Ishikawa (cell line): Measurements from ENCODE around the gene GCH1.

Source experiments
- CEBPB ChIP-seq: IDR thresholded peaks from 2 replicates; pipeline ENCODE4 v1.6.1; 2012
- CREB1 ChIP-seq: IDR thresholded peaks from 2 replicates; pipeline ENCODE4 v1.6.1; 2012; ENCODE audit warnings: low read depth
- EGR1 ChIP-seq: IDR thresholded peaks from 2 replicates; pipeline ENCODE4 v1.6.1; 2012
- EP300 ChIP-seq: IDR thresholded peaks from 2 replicates; pipeline ENCODE4 v1.6.1; 2012; ENCODE audit warnings: borderline replicate concordance
- FOXM1 ChIP-seq: IDR thresholded peaks from 2 replicates; pipeline ENCODE4 v1.6.1; 2012; ENCODE audit warnings: low read depth, borderline replicate concordance
- NFIC ChIP-seq: IDR thresholded peaks from 2 replicates; pipeline ENCODE4 v1.6.1; 2012
- RAD21 ChIP-seq: IDR thresholded peaks from 2 replicates; pipeline ENCODE4 v1.6.1; 2012; ENCODE audit warnings: low read depth
- TAF1 ChIP-seq: IDR thresholded peaks from 2 replicates; pipeline ENCODE4 v1.6.1; 2012; ENCODE audit warnings: low read depth, mild to moderate bottlenecking
- TCF12 ChIP-seq: IDR thresholded peaks from 2 replicates; pipeline ENCODE4 v1.6.1; 2012; ENCODE audit warnings: low read depth
- TEAD4 ChIP-seq: IDR thresholded peaks from 2 replicates; pipeline ENCODE4 v1.6.1; 2012
- USF1 ChIP-seq: IDR thresholded peaks from 2 replicates; pipeline ENCODE4 v1.6.1; 2012
- YY1 ChIP-seq: IDR thresholded peaks from 2 replicates; pipeline ENCODE4 v1.6.1; 2012; ENCODE audit warnings: low read depth
- ZBTB7A ChIP-seq: IDR thresholded peaks from 2 replicates; pipeline ENCODE4 v1.6.1; 2012; ENCODE audit warnings: low read depth
- TF ChIP-seq, protein P1 (sequence below): IDR thresholded peaks from 2 replicates; pipeline ENCODE4 v1.6.1; 2012
- TF ChIP-seq, protein P2 (sequence below): IDR thresholded peaks from 2 replicates; pipeline ENCODE4 v1.6.1; 2012; ENCODE audit warnings: low read depth, mild to moderate bottlenecking

GCH1 gene

GRCh38 chr14:54798465-54799124, 104.0 kb downstream of the GCH1 start:
- TF ChIP-seq YY1 (no peak), TAF1 (no peak), NFIC (no peak), EP300 (no peak), ZBTB7A (no peak), FOXM1 (no peak), RAD21 (no peak)
- TF ChIP-seq, protein P1, sequence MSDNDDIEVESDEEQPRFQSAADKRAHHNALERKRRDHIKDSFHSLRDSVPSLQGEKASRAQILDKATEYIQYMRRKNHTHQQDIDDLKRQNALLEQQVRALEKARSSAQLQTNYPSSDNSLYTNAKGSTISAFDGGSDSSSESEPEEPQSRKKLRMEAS: no peak
- TF ChIP-seq, protein P2, sequence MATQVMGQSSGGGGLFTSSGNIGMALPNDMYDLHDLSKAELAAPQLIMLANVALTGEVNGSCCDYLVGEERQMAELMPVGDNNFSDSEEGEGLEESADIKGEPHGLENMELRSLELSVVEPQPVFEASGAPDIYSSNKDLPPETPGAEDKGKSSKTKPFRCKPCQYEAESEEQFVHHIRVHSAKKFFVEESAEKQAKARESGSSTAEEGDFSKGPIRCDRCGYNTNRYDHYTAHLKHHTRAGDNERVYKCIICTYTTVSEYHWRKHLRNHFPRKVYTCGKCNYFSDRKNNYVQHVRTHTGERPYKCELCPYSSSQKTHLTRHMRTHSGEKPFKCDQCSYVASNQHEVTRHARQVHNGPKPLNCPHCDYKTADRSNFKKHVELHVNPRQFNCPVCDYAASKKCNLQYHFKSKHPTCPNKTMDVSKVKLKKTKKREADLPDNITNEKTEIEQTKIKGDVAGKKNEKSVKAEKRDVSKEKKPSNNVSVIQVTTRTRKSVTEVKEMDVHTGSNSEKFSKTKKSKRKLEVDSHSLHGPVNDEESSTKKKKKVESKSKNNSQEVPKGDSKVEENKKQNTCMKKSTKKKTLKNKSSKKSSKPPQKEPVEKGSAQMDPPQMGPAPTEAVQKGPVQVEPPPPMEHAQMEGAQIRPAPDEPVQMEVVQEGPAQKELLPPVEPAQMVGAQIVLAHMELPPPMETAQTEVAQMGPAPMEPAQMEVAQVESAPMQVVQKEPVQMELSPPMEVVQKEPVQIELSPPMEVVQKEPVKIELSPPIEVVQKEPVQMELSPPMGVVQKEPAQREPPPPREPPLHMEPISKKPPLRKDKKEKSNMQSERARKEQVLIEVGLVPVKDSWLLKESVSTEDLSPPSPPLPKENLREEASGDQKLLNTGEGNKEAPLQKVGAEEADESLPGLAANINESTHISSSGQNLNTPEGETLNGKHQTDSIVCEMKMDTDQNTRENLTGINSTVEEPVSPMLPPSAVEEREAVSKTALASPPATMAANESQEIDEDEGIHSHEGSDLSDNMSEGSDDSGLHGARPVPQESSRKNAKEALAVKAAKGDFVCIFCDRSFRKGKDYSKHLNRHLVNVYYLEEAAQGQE: no peak

GRCh38 chr14:54797986-54798385, 104.6 kb downstream of the GCH1 start:
- TF ChIP-seq, protein P2: no peak
- TF ChIP-seq, protein P1: no peak
- TF ChIP-seq NFIC: no peak
- no peak for TF ChIP-seq USF1
- no peak for TF ChIP-seq TAF1
- no peak for TF ChIP-seq YY1
- no peak for TF ChIP-seq CREB1

- TF ChIP-seq EGR1 (no peak), TEAD4 (no peak), EP300 (no peak), NFIC (no peak), USF1 (no peak), CREB1 (no peak), ZBTB7A (no peak), TAF1 (no peak), FOXM1 (no peak), YY1 (no peak), TCF12 (no peak), CEBPB (no peak), RAD21 (no peak)
- TF ChIP-seq, protein P1: no peak
- TF ChIP-seq, protein P2: no peak
These were observed 105.1 kb downstream of the GCH1 start for GRCh38 chr14:54797556-54797955.

GRCh38 chr14:54796961-54797360, 105.7 kb downstream of the GCH1 start:
- TF ChIP-seq TAF1: no peak
- no peak for TF ChIP-seq EP300
- no peak for TF ChIP-seq RAD21
- TF ChIP-seq, protein P2: no peak
- no peak for TF ChIP-seq CREB1
- no peak for TF ChIP-seq USF1
